Spleen (tissue), 11 donors: ENCODE results near the gene ERBB4. TPM values are rescaled to one million over a fixed set of nuclear protein-coding genes. Genes with fewer than 3 reads are reported as not detected.
A peak's percentile ranks its signal among the peaks of the same experiment; 100 is the strongest.

Source experiments
- DNase-seq: peaks from one replicate; pipeline ENCODE4 v3.0.0-alpha.2; 2020
- H3K27ac ChIP-seq, 8 donors: fragments of 200-600 bp; sonication (generic) in 7 of 8; 1 replicate in 4 of 8; 2 replicates in 4 of 8; pipeline versions ENCODE4 v1.5.0 to v1.8.0; 2016 to 2021; ENCODE audit warnings: inconsistent platforms in 4 of 8, mild to moderate bottlenecking in 4 of 8, moderate library complexity in 1 of 8
- H3K27me3 ChIP-seq, 7 donors: fragments of 200-600 bp; sonication (generic) in 6 of 7; replicated peaks in 1 of 7; 1 replicate in 4 of 7; 2 replicates in 3 of 7; pipeline versions ENCODE4 v1.5.0 to v1.8.0; 2016 to 2021; ENCODE audit warnings: inconsistent platforms in 3 of 7, mild to moderate bottlenecking in 1 of 7
- H3K36me3 ChIP-seq, 6 donors: fragments of 200-600 bp; sonication (generic) in 5 of 6; 1 replicate in 4 of 6; 2 replicates in 2 of 6; pipeline versions ENCODE4 v1.5.0 to v1.8.0; 2016 to 2021; ENCODE audit warnings: inconsistent platforms in 2 of 6
- H3K4me1 ChIP-seq, 6 donors: fragments of 200-600 bp; sonication (generic) in 5 of 6; 1 replicate in 3 of 6; 2 replicates in 3 of 6; pipeline versions ENCODE4 v1.5.0 to v1.8.0; 2016 to 2021; ENCODE audit warnings: inconsistent platforms in 3 of 6
- H3K4me3 ChIP-seq, 8 donors: fragments of 200-600 bp; sonication (generic) in 7 of 8; 1 replicate in 4 of 8; 2 replicates in 4 of 8; pipeline versions ENCODE4 v1.5.0 to v1.8.0; 2016 to 2021; ENCODE audit warnings: inconsistent platforms in 4 of 8, mild to moderate bottlenecking in 4 of 8, moderate library complexity in 2 of 8
- H3K9me3 ChIP-seq, 8 donors: fragments of 200-600 bp; sonication (generic) in 7 of 8; 1 replicate in 4 of 8; 2 replicates in 4 of 8; pipeline versions ENCODE4 v1.5.0 to v1.8.0; 2016 to 2021; ENCODE audit warnings: inconsistent platforms in 4 of 8
- CTCF ChIP-seq, 11 experiments: fragments of 200-600 bp in 7 of 11; fragments of 450-650 bp in 4 of 11; sonication (generic) in 4 of 11; IDR thresholded peaks in 8 of 11; conservative IDR thresholded peaks in 3 of 11; 1 replicate in 7 of 11; 2 replicates in 4 of 11; pipeline versions ENCODE4 v1.4.0 to v1.8.0; 2016 to 2021; ENCODE audit warnings: antibody characterized with exemption in 11 of 11, inconsistent platforms in 4 of 11, mild to moderate bottlenecking in 1 of 11
- POLR2A ChIP-seq, 3 donors: fragments of 450-650 bp; IDR thresholded peaks; one replicate each; pipeline ENCODE4 v1.5.1; 2017; ENCODE audit warnings: antibody characterized with exemption in 3 of 3, mild to moderate bottlenecking in 1 of 3
- POLR2AphosphoS5 ChIP-seq, 3 donors: sonication (generic); formaldehyde crosslinking; IDR thresholded peaks; one replicate each; pipeline ENCODE4 v1.5.1; 2017; ENCODE audit warnings: antibody characterized with exemption in 3 of 3
- WGBS, 5 donors: extraction: QIAGEN DNeasy Blood & Tissue Kit in 3 of 5; methylation state at CpG; one replicate each; pipeline versions ENCODE4 v1.1.5 to v1.1.7; 2013 to 2018; 5-methylcytosine and 5-hydroxymethylcytosine counted together
- intact Hi-C: fragments of 100-400 bp; cut with DNase I; formaldehyde crosslinking; loops from one replicate; pipeline ENCODE4 v1.15.0; 2023; ENCODE audit warnings: low total_unique reads
- polyA plus RNA-seq, 3 donors: library from polyadenylated mRNA; stranded (reverse); fragments of 200-250 nt; gene quantifications; one replicate each; pipeline ENCODE4 v1.2.1, GENCODE V29; 2013
- total RNA-seq, 7 donors: library from RNA; depleted of rRNA in 3 of 7; stranded (reverse); fragments of >200 nt in 3 of 7; fragmentation: NEBNext Ultra II Directional in 4 of 7; extraction: Animal tissue kit (Norgen Biotek cat#: 25700) in 4 of 7; gene quantifications; one replicate each; pipeline versions ENCODE4 v1.1.0 to v1.2.1, GENCODE V29; 2016 to 2021
- donor health status: healthy with polysubstance abuse.
- donor health status: DM: no; HTN: no; CAD: no; lungs with moderate emphysema.
- donor health status: DM: no; HTN: no; CAD: no.
- donor health status: Bipolar disorder and iron deficiency.
- donor health status: healthy.
- donor health status: DM: no; HTN: no; CAD: no.
- donor health status: DM: yes; HTN: yes; CAD: no.

The ERBB4 gene
- total and polyA plus RNA-seq, 10 donors: under 0.01 to 1.4 (median 0.35) TPM

- H3K27me3 ChIP-seq: no peaks in the 10 kb centered on the region
- H3K36me3 ChIP-seq: no peaks in the 10 kb centered on the region
- 74 to 83% (median 78%) methylated on average over 3 of the region's 3 CpGs for WGBS, 5 donors
- no peak for DNase-seq
- TF ChIP-seq POLR2A (IDR thresholded peaks at IDR 0.05) (no peak), CTCF (IDR thresholded peaks at IDR 0.05 in 8 of 11, conservative IDR thresholded peaks at IDR 0.05 in 3 of 11) (no peak), POLR2AphosphoS5 (IDR thresholded peaks at IDR 0.05) (no peak)
- H3K4me1 ChIP-seq: no peaks in the 10 kb centered on the region
- intact Hi-C loops: no loop called here
- no peaks in the 10 kb centered on the region for H3K9me3 ChIP-seq
- no peak overlapping the region for H3K4me3 ChIP-seq
- no peak overlapping the region for H3K27ac ChIP-seq
Measured at GRCh38 chr2:211429256-211429920, 1109.2 kb downstream of the ERBB4 start.

GRCh38 chr2:211426240-211426639 is 1112.4 kb downstream of the ERBB4 start:
- H3K4me1 ChIP-seq: no peaks in the 10 kb centered on the region
- intact Hi-C loops: no loop called here
- H3K4me3 ChIP-seq: no peak overlapping the region
- H3K27ac ChIP-seq: no peak overlapping the region
- no peak for TF ChIP-seq POLR2AphosphoS5 (IDR thresholded peaks at IDR 0.05)
- no peak for TF ChIP-seq POLR2A (IDR thresholded peaks at IDR 0.05)
- TF ChIP-seq CTCF (IDR thresholded peaks at IDR 0.05 in 8 of 11, conservative IDR thresholded peaks at IDR 0.05 in 3 of 11): no peak
- DNase-seq: no peak
- WGBS, 5 donors: 43 to 57% (median 51%) methylated on average over 2 of the region's 2 CpGs
- no peaks in the 10 kb centered on the region for H3K27me3 ChIP-seq
- H3K36me3 ChIP-seq: no peaks in the 10 kb centered on the region
- no peaks in the 10 kb centered on the region for H3K9me3 ChIP-seq

GRCh38 chr2:211423018-211423417 is 1115.6 kb downstream of the ERBB4 start:
- 49 to 72% (median 58%) methylated on average over 2 of the region's 2 CpGs for WGBS, 5 donors
- Histone ChIP-seq H3K27ac (peak overlapping the region in 1 of 8 donors; percentile 17), H3K36me3 (no peaks in the 10 kb centered on the region), H3K27me3 (no peaks in the 10 kb centered on the region), H3K9me3 (no peaks in the 10 kb centered on the region), H3K4me1 (no peaks in the 10 kb centered on the region), H3K4me3 (no peak overlapping the region)
- intact Hi-C loops: no loop called here
- DNase-seq: no peak
- TF ChIP-seq POLR2AphosphoS5 (IDR thresholded peaks at IDR 0.05) (no peak), POLR2A (IDR thresholded peaks at IDR 0.05) (no peak), CTCF (IDR thresholded peaks at IDR 0.05 in 8 of 11, conservative IDR thresholded peaks at IDR 0.05 in 3 of 11) (no peak)

- Histone ChIP-seq H3K27me3 (no peaks in the 10 kb centered on the region), H3K9me3 (peaks cover 0 to 16% (median 4%) of the 10 kb centered on the region in 8 donors), H3K4me3 (no peak overlapping the region), H3K36me3 (no peaks in the 10 kb centered on the region), H3K4me1 (no peaks in the 10 kb centered on the region), H3K27ac (no peak overlapping the region)
- DNase-seq: no peak
- TF ChIP-seq POLR2A (IDR thresholded peaks at IDR 0.05) (no peak), CTCF (IDR thresholded peaks at IDR 0.05 in 8 of 11, conservative IDR thresholded peaks at IDR 0.05 in 3 of 11) (no peak), POLR2AphosphoS5 (IDR thresholded peaks at IDR 0.05) (no peak)
- intact Hi-C loops: no loop called here
Measured at GRCh38 chr2:211417544-211417943, 1121.1 kb downstream of the ERBB4 start.
